ENCODE results near the gene CDK5RAP1.

DNA sequence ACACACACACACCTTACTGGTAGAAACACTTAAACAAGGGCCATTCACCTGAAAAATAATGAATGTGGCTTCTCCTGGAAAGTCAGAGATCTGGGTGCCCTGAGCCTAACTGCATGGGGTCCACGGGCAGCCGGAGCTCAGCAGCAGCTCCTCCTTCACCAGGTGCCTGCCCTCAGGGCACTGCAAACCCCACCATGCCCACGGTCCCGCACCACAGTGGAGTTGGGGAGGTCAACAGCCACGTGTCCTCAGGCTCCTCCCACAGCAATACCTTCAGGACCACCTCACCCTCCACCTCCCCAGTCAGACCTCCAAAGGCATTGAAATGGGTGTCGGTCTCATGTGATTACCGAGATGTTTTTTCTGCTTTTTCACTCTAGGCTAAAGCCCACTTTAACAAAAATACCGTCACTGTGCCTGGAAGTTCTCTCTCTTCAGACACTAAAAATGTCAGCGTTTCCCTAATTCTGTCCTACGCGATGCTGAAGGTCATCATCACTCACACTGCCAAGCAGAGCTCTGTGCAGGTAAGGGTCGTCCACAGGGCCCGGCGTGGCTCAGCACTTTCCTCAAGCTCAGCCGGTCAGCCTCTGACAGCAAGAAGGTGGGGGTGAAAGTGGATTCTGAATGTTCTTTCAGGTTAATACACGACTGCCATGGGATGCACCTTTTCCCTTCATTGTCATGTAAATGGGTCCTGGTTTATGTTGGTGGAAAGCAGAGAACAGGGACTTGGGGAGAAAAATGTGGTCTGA lies 48.9 kb downstream of the CDK5RAP1 start:
- TF ChIP-seq EP300 (IDR thresholded peaks at IDR 0.05) = no peak
- TF ChIP-seq CTCF (IDR thresholded peaks at IDR 0.05) = no peak
